HUES64 (cell line): Measurements from ENCODE around the gene MPPED1.

ENCODE experiments used
- H3K27ac ChIP-seq: 2 replicates; pipeline ENCODE4 v1.7.0; 2013; ENCODE audit warnings: low read depth, low read length, inconsistent platforms
- H3K27me3 ChIP-seq: 2 replicates; pipeline ENCODE4 v1.6.1; 2013; ENCODE audit warnings: mild to moderate bottlenecking, low read length; ENCODE audit not compliant: insufficient read depth
- H3K36me3 ChIP-seq: 2 replicates; pipeline ENCODE4 v1.6.1; 2013; ENCODE audit warnings: mild to moderate bottlenecking, low read length; ENCODE audit not compliant: insufficient read depth
- H3K4me1 ChIP-seq: 2 replicates; pipeline ENCODE4 v1.6.1; 2013; ENCODE audit warnings: mild to moderate bottlenecking, low read length, moderate library complexity; ENCODE audit not compliant: insufficient read depth
- H3K4me3 ChIP-seq: 2 replicates; pipeline ENCODE4 v1.5.1; 2013; ENCODE audit warnings: mild to moderate bottlenecking, low read length, moderate library complexity
- H3K9ac ChIP-seq: 2 replicates; pipeline ENCODE4 v1.6.1; 2013; ENCODE audit warnings: mild to moderate bottlenecking, low read depth, low read length
- H3K9me3 ChIP-seq: 2 replicates; pipeline ENCODE4 v1.6.1; 2013; ENCODE audit warnings: low read depth, low read length; ENCODE audit not compliant: insufficient read depth
- WGBS: fragments of 150-250, 120-280 bp; methylation state at CpG from one replicate; pipeline ENCODE4 v1.1.7; 2013; ENCODE audit warnings: missing lambda C conversion rate; 5-methylcytosine and 5-hydroxymethylcytosine counted together

MPPED1 gene

GRCh38 chr22:43455846-43456245, 44.0 kb downstream of the MPPED1 start:
- H3K27ac ChIP-seq, result no peak overlapping the region
- 0 out of 2 replicates have a peak, but pooled peaks cover 4% of the 10 kb centered on the region for H3K9me3 ChIP-seq
- H3K27me3 ChIP-seq, result no peaks in the 10 kb centered on the region
- WGBS, result 90% methylated on average over 2 of the region's 2 CpGs
- H3K9ac ChIP-seq, result no peak overlapping the region
- peaks cover 5% of the 10 kb centered on the region; the same call in 1 of the 2 replicates for H3K4me1 ChIP-seq
- H3K4me3 ChIP-seq, result no peak overlapping the region
- no peaks in the 10 kb centered on the region for H3K36me3 ChIP-seq

GRCh38 chr22:43457002-43457401, 45.2 kb downstream of the MPPED1 start:
- no peak overlapping the region for H3K27ac ChIP-seq
- H3K27me3 ChIP-seq, result no peaks in the 10 kb centered on the region
- 100% methylated on average over 2 of the region's 3 CpGs for WGBS
- no peaks in the 10 kb centered on the region for H3K36me3 ChIP-seq
- no peak overlapping the region for H3K4me3 ChIP-seq
- H3K4me1 ChIP-seq, result peaks cover 5% of the 10 kb centered on the region; the same call in 1 of the 2 replicates
- no peak overlapping the region for H3K9ac ChIP-seq
- peaks cover 4% of the 10 kb centered on the region; the same call in 1 of the 2 replicates for H3K9me3 ChIP-seq

GRCh38 chr22:43462701-43463100, 50.9 kb downstream of the MPPED1 start:
- Histone ChIP-seq H3K4me1 (no peaks in the 10 kb centered on the region), H3K27ac (no peak overlapping the region), H3K4me3 (no peak overlapping the region), H3K9ac (no peak overlapping the region), H3K36me3 (no peaks in the 10 kb centered on the region), H3K9me3 (peaks cover 7% of the 10 kb centered on the region; the same call in 1 of the 2 replicates), H3K27me3 (no peaks in the 10 kb centered on the region)

GRCh38 chr22:43464809-43465208, 53.0 kb downstream of the MPPED1 start:
- no peaks in the 10 kb centered on the region for H3K27me3 ChIP-seq
- no peak overlapping the region for H3K27ac ChIP-seq
- H3K4me1 ChIP-seq, result no peaks in the 10 kb centered on the region
- H3K4me3 ChIP-seq, result no peak overlapping the region
- WGBS, result 87% methylated on average over 8 of the region's 8 CpGs
- peaks cover 7% of the 10 kb centered on the region; the same call in 1 of the 2 replicates for H3K9me3 ChIP-seq
- H3K9ac ChIP-seq, result no peak overlapping the region
- no peaks in the 10 kb centered on the region for H3K36me3 ChIP-seq

GRCh38 chr22:43465291-43466015, 53.6 kb downstream of the MPPED1 start:
- no peak overlapping the region for H3K27ac ChIP-seq
- H3K27me3 ChIP-seq, result no peaks in the 10 kb centered on the region
- H3K4me1 ChIP-seq, result no peaks in the 10 kb centered on the region
- H3K9ac ChIP-seq, result no peak overlapping the region
- no peak overlapping the region for H3K4me3 ChIP-seq
- no peaks in the 10 kb centered on the region for H3K36me3 ChIP-seq
- H3K9me3 ChIP-seq, result peaks cover 7% of the 10 kb centered on the region; the same call in 1 of the 2 replicates
- WGBS, result 91% methylated on average over 23 of the region's 23 CpGs

- Histone ChIP-seq H3K27ac (no peak overlapping the region), H3K9me3 (peaks cover 3% of the 10 kb centered on the region; the same call in 1 of the 2 replicates), H3K4me3 (no peak overlapping the region), H3K4me1 (no peaks in the 10 kb centered on the region), H3K9ac (no peak overlapping the region), H3K36me3 (no peaks in the 10 kb centered on the region), H3K27me3 (no peaks in the 10 kb centered on the region)
- 94% methylated on average over 7 of the region's 7 CpGs for WGBS
These were observed 54.9 kb downstream of the MPPED1 start for GRCh38 chr22:43466710-43467109.

GRCh38 chr22:43467216-43467940, 55.6 kb downstream of the MPPED1 start:
- no peak overlapping the region for H3K9ac ChIP-seq

GRCh38 chr22:43470253-43470652, 58.4 kb downstream of the MPPED1 start:
- Histone ChIP-seq H3K4me1 (no peaks in the 10 kb centered on the region), H3K9me3 (no peaks in the 10 kb centered on the region), H3K4me3 (no peak overlapping the region), H3K27ac (no peak overlapping the region), H3K36me3 (no peaks in the 10 kb centered on the region), H3K9ac (no peak overlapping the region), H3K27me3 (no peaks in the 10 kb centered on the region)
- 92% methylated on average over 3 of the region's 3 CpGs for WGBS

More at GRCh38 chr22:43467216-43467940, 55.6 kb downstream of the MPPED1 start:
- 91% methylated on average over 21 of the region's 21 CpGs for WGBS
- no peaks in the 10 kb centered on the region for H3K36me3 ChIP-seq
- no peaks in the 10 kb centered on the region for H3K4me1 ChIP-seq
- no peak overlapping the region for H3K27ac ChIP-seq
- peaks cover 2% of the 10 kb centered on the region; the same call in 1 of the 2 replicates for H3K9me3 ChIP-seq
- no peak overlapping the region for H3K4me3 ChIP-seq
- no peaks in the 10 kb centered on the region for H3K27me3 ChIP-seq

- Histone ChIP-seq H3K4me3 (no peak overlapping the region), H3K27me3 (no peaks in the 10 kb centered on the region), H3K36me3 (no peaks in the 10 kb centered on the region), H3K9ac (no peak overlapping the region), H3K4me1 (no peaks in the 10 kb centered on the region), H3K9me3 (no peaks in the 10 kb centered on the region), H3K27ac (no peak overlapping the region)
- WGBS, result 94% methylated on average over 10 of the region's 10 CpGs
These were observed 59.2 kb downstream of the MPPED1 start for GRCh38 chr22:43470941-43471585.

GRCh38 chr22:43471606-43472135, 59.9 kb downstream of the MPPED1 start:
- Histone ChIP-seq H3K4me3 (no peak overlapping the region), H3K4me1 (no peaks in the 10 kb centered on the region), H3K9me3 (no peaks in the 10 kb centered on the region), H3K36me3 (no peaks in the 10 kb centered on the region), H3K27ac (no peak overlapping the region), H3K9ac (no peak overlapping the region), H3K27me3 (no peaks in the 10 kb centered on the region)
- 93% methylated on average over 11 of the region's 11 CpGs for WGBS

GRCh38 chr22:43473031-43473430, 61.2 kb downstream of the MPPED1 start:
- Histone ChIP-seq H3K27me3 (no peaks in the 10 kb centered on the region), H3K9ac (no peak overlapping the region), H3K36me3 (no peaks in the 10 kb centered on the region), H3K27ac (no peak overlapping the region), H3K9me3 (no peaks in the 10 kb centered on the region), H3K4me1 (no peaks in the 10 kb centered on the region), H3K4me3 (no peak overlapping the region)
- 93% methylated on average over 8 of the region's 8 CpGs for WGBS
